ENCODE results near the gene POMC.
"Not testable (repeated sequence)": the region's sequence is repeated elsewhere in the genome, so short reads cannot be mapped to it uniquely, and the experiment has no call there.

The POMC gene

GRCh38 chr2:25132693-25133092 lies 35.7 kb downstream of the POMC start:
- no peak for DNase-seq (ENCODE audit: low read depth in 3 of 3)

GRCh38 chr2:25132299-25132635 lies 36.1 kb downstream of the POMC start:
- DNase-seq (ENCODE audit: low read depth in 3 of 3) = no peak

- DNase-seq (ENCODE audit: low read depth in 3 of 3) = peak in 1 of 3 donors; percentile 12
Observed at GRCh38 chr2:25131567-25132298, 36.6 kb downstream of the POMC start.

- DNase-seq (ENCODE audit: low read depth in 3 of 3) = no peak
Observed at GRCh38 chr2:25131253-25131566, 37.2 kb downstream of the POMC start.

- no peak for DNase-seq (ENCODE audit: low read depth in 3 of 3)
Observed at GRCh38 chr2:25129901-25130520, 38.4 kb downstream of the POMC start.

GRCh38 chr2:25127646-25128045 lies 40.7 kb downstream of the POMC start:
- no peak for DNase-seq (ENCODE audit: low read depth in 3 of 3)

- DNase-seq (ENCODE audit: low read depth in 3 of 3) = not testable (repeated sequence)
Observed at GRCh38 chr2:25127071-25127470, 41.3 kb downstream of the POMC start.

- no peak for DNase-seq (ENCODE audit: low read depth in 3 of 3)
Observed at GRCh38 chr2:25125976-25126375, 42.4 kb downstream of the POMC start.

GRCh38 chr2:25125189-25125588 lies 43.2 kb downstream of the POMC start:
- no peak for DNase-seq (ENCODE audit: low read depth in 3 of 3)

GRCh38 chr2:25123682-25124081 lies 44.7 kb downstream of the POMC start:
- DNase-seq (ENCODE audit: low read depth in 3 of 3) = no peak

GRCh38 chr2:25122367-25122766 lies 46.0 kb downstream of the POMC start:
- DNase-seq (ENCODE audit: low read depth in 3 of 3) = no peak

GRCh38 chr2:25119263-25119662 lies 49.1 kb downstream of the POMC start:
- no peak for DNase-seq (ENCODE audit: low read depth in 3 of 3)

- DNase-seq (ENCODE audit: low read depth in 3 of 3) = no peak
Observed at GRCh38 chr2:25116956-25117355, 51.4 kb downstream of the POMC start.

- no peak for DNase-seq (ENCODE audit: low read depth in 3 of 3)
Observed at GRCh38 chr2:25115902-25116301, 52.5 kb downstream of the POMC start.

GRCh38 chr2:25115249-25115883 lies 53.0 kb downstream of the POMC start:
- DNase-seq (ENCODE audit: low read depth in 3 of 3) = no peak

GRCh38 chr2:25112113-25112512 lies 56.3 kb downstream of the POMC start:
- DNase-seq (ENCODE audit: low read depth in 3 of 3) = no peak

All from stimulated activated CD4-positive, alpha-beta T cell treated with anti-CD3 and anti-CD28 coated beads, TNF-alpha, amount 100 ng/mL, for 48 hours (primary cell).